Testis (tissue), 2 donors: ENCODE data around the gene ZCCHC7.
"Not testable (repeated sequence)": the region's sequence is repeated elsewhere in the genome, so short reads cannot be mapped to it uniquely, and the experiment has no call there.

Experiments used
- CTCF ChIP-seq, 3 experiments: fragments of 450-650 bp in 2 of 3; fragments of 200-600 bp in 1 of 3; sonication (generic) in 1 of 3; IDR thresholded peaks; one replicate each; pipeline ENCODE4 v1.5.1; 2016 to 2019; ENCODE audit warnings: antibody characterized with exemption in 3 of 3, mild to moderate bottlenecking in 2 of 3, moderate library complexity in 1 of 3
- POLR2A ChIP-seq: fragments of 450-650 bp; IDR thresholded peaks from one replicate; pipeline ENCODE4 v1.6.1; 2017; ENCODE audit warnings: antibody characterized with exemption, mild to moderate bottlenecking, moderate library complexity

GRCh38 chr9:37291612-37292238 is 171.4 kb downstream of the ZCCHC7 start:
- TF ChIP-seq CTCF (IDR thresholded peaks at IDR 0.05); POLR2A: not testable (repeated sequence)
